SK-MEL-5 (cell line): Measurements from ENCODE around the gene SMIM17. TPM values are rescaled to one million over a fixed set of nuclear protein-coding genes. Genes with fewer than 3 reads are reported as not detected.

Experiments
- DNase-seq: peaks from one replicate; pipeline ENCODE4 v3.0.0-alpha.2; 2016; ENCODE audit warnings: low read depth, low spot score
- in situ Hi-C: cut with HindIII; loops from 2 replicates; pipeline ENCODE4 v1.10.0; 2016; ENCODE audit warnings: low sequenced_read_pairs, high pct_unique_total_duplicates, low pct_unique_long_range_greater_than_20kb
- polyA plus RNA-seq, 2 experiments: library from polyadenylated mRNA; depleted of rRNA; stranded (reverse); fragments of >200 nt; gene quantifications; 2 replicates each; pipeline ENCODE4 v1.2.3, GENCODE V29; 2015
- total RNA-seq: library from RNA; depleted of rRNA; stranded (reverse); fragments of >200 nt; shearing (Covaris generic); gene quantifications from 2 replicates; pipeline ENCODE4 v1.2.3, GENCODE V29; 2014; rRNA removed

SMIM17 gene
- not detected in 2 replicates for total RNA-seq
- not detected in 2 replicates for polyA plus RNA-seq (2015; cell fraction: cytosol; rRNA removed)
- polyA plus RNA-seq (2015; cell fraction: nucleus; rRNA removed): not detected in 2 replicates

DNA sequence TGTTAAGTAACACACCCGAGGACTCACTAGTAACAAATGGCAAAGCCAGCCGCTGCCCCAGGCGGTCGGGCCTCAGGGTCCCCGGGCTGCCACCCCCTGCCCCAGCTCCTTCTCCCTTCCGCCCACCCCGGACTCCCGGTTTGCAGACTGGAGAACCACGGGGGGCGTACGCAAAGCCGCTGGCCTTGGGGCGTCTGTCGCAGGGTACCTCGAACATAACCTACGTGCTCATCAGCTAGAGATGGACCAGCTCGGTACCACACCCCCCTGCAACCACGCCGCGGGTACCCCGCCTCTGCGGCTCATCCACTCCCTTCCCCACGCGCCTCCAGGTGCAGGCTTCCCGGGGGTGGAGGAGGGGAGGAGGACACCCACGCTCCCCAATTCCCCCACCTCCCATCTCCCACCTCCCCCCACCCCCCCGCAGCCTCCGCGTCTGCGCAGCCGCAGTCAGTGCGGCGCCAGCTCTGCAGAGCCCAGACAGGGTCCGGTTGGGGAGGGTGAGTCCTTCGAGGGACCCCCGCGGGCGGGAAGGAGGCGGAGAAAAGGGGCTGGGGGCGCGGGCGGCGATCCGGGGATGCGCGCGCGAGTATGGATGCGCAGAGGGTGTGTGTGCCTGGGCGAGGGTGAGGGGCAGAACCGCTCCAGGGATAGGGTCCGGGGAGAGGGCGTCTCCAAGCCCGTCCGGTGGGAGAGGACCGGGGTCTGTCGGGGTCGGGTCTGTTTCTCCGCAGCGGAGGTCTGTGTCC lies at the start of gene SMIM17:
Gene SMIM17 (plus strand): TSS at position 449 of the 749 bp plus-strand sequence. CDS start 2,509 bp downstream, outside the sequence.
- in situ Hi-C loops: no loop called here
- DNase-seq: no peak

- no peak for DNase-seq
- in situ Hi-C loops: no loop called here
Observed at GRCh38 chr19:56594446-56594782, 48.5 kb upstream of the SMIM17 start.

DNA sequence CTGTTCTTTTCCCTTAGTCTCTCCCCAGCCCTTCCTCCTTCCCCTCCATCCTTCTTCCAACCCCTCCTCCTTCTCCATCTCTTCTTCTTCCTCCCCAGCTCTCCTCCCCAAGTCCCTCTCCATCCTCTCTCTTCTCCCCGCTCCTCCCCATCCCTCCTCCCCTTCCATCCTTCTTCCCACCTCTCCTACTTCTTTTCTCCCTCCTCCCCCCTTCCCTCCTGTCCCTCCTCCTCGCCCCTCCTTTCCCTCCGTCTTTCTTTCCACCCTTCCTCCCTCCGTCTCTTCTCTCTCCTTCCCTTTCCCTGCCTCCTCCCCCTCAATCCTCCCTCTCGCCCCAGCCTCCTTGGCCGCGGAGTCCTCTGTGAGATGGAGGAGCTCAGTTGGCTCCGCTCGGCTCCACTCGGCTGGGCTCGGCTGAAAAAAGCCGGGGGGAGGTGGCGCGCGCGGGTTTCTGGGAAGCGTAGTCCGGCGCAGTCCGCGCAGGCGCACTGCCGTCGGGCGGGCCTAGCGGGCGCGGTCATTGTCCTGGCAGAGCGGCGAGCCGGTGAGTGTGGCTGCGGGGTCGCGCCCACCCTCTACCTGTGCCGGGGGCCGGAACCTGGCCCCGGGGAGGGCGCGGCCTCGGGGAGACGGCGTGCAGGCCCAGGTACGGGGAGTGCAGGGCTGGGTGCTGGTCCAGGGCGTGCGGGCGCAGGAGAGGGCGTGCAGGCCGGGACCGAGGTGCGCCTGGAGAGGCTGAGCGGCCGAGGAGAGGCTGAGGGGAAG lies 48.0 kb upstream of the SMIM17 start, which contains the start of gene ZNF71:
Gene ZNF71 (plus strand): TSS at position 520 of the 765 bp plus-strand sequence. CDS start 6,257 bp downstream, outside the sequence.
- DNase-seq: peak; percentile 80
- in situ Hi-C loops: no loop called here

- no peak for DNase-seq
- in situ Hi-C loops: no loop called here
Observed at GRCh38 chr19:56595548-56595899, 47.4 kb upstream of the SMIM17 start.

- DNase-seq: no peak
- in situ Hi-C loops: no loop called here
Observed at GRCh38 chr19:56596676-56597075, 46.3 kb upstream of the SMIM17 start.

DNA sequence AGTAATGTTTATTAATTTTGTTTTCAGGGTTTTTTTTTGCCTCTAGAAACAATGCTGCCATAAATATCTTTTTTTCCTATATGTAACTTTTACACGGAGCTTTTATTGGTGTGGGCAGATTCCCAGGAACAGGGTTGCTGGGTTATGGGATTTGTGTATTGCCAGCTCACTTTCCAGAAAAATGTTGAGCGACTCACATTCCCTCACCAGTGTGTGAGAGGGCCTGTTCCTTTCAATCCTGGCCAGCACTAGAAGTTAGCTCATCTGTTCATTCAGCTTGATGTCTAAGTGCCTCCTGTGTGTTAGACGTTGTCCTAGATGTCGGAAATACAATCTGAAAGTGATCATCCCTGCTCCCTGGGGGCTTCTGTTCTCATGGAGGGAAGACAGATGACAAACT lies 45.3 kb upstream of the SMIM17 start:
- in situ Hi-C loops: no loop called here
- DNase-seq: no peak

- in situ Hi-C loops: no loop called here
- DNase-seq: no peak
Observed at GRCh38 chr19:56601375-56601774, 41.6 kb upstream of the SMIM17 start.

- in situ Hi-C loops: no loop called here
Observed at GRCh38 chr19:56603829-56604228, 39.1 kb upstream of the SMIM17 start.

DNA sequence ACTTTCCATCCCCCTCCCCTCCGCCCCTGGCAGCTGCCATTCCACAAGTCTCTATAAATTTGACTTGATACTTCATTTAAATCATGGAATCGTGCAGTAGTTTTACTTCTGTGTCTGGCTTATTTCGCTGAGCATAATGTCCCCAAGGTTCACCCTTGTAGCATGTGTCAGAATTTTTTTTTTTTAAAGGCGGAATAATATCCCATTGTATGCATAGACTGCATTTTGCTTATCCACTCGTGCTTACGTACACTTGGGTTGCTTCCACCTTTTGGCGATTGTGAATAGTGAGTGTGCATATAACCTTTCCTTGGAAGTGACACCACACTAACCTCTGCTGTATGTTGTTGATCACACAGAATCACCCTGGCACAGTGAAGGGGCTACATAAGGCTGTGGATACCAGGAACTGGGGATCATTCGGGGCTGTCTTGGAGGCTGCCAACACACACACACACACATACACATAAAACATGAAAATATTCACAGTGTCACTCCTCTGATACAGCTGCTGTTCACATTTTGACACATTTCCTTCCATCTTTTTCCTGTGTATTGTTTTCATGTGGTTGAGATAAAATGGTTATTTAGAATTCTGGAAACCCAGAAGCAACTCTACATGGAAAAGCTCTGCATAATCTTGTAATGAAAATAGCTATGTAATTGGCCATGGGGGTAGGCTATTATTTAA lies 34.5 kb upstream of the SMIM17 start:
- in situ Hi-C loops: no loop called here
- DNase-seq: no peak

More at GRCh38 chr19:56603829-56604228, 39.1 kb upstream of the SMIM17 start:
- DNase-seq: no peak

- in situ Hi-C loops: no loop called here
- no peak for DNase-seq
Observed at GRCh38 chr19:56611288-56611687, 31.7 kb upstream of the SMIM17 start.

GRCh38 chr19:56612737-56613136 lies 30.2 kb upstream of the SMIM17 start:
- in situ Hi-C loops: no loop called here
- DNase-seq: no peak

DNA sequence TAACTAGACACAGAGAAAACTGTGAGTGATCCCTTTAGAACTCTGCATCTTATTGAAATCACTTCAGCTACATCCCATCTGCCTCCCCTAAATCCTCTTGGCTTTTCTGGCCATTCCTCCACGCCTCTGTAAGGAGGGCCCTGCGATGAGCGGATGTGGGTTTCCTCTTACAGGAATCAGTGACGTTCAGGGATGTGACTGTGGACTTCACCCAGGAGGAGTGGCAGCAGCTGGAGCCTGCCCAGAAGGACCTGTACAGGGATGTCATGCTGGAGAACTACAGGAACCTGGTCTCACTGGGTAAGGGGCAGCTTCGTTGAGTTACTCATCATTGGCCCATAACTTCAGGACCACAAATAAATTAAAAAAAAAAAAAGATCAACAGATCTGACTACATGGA lies 29.3 kb upstream of the SMIM17 start:
- in situ Hi-C loops: no loop called here

GRCh38 chr19:56617531-56617930 lies 25.4 kb upstream of the SMIM17 start:
- in situ Hi-C loops: no loop called here
- DNase-seq: no peak

More for the DNA sequence above, 29.3 kb upstream of the SMIM17 start:
- DNase-seq: no peak

GRCh38 chr19:56619121-56619520 lies 23.8 kb upstream of the SMIM17 start:
- DNase-seq: no peak
- in situ Hi-C loops: no loop called here

DNA sequence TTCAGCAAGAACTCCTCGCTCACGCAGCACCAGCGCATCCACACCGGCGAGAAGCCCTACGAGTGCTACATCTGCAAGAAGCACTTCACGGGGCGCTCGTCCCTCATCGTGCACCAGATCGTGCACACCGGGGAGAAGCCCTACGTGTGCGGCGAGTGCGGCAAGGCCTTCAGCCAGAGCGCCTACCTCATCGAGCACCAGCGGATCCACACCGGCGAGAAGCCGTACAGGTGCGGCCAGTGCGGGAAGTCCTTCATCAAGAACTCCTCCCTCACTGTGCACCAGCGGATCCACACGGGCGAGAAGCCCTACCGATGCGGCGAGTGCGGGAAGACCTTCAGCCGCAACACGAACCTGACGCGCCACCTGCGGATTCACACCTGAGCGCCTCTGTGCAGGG lies 20.6 kb upstream of the SMIM17 start:
- DNase-seq: no peak
- in situ Hi-C loops: no loop called here

DNA sequence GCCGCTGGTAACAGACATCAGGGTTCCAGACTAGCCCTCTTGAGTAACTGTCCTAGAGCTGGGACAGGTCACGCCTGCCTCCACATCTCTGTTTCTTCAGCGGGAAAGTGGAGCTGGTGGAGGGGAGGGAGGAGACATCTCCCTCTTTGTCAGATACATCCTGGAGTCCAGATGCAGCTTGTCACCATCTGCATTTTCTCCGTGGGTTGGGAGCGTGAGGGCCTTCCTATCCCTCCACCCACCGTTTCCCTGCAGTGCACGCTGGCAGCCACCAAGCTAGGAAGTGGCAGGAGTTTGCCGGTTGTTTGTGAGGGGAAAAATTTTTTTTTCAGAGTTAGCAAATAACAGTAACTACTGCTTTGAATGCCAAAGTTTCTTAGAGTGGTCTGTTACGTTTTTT lies 20.0 kb upstream of the SMIM17 start:
- in situ Hi-C loops: no loop called here
- DNase-seq: no peak

- in situ Hi-C loops: no loop called here
- DNase-seq: no peak
Observed at GRCh38 chr19:56625708-56626107, 17.3 kb upstream of the SMIM17 start.

DNA sequence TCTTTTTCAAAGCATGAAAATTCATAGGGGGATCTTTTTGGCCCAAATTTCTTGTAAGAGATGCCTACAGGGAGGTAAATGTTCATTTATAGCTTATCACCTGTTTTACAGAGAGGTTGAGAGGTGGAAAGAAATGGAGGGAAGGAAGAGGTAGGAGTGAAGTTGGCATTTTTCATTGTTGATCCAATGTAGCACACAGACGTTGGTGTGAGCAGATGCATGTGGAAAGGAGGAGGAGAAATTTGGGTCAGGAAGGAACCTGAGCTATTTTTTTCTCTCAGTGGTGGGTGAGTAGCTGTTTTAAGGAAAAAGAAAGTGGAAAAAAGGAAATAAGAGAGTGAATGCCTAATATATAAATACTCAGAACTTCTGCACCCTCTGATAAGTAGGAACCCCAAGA lies 9.9 kb upstream of the SMIM17 start:
- in situ Hi-C loops: no loop called here
- DNase-seq: no peak
